GM18502 (cell line): ENCODE data around the gene GPR15LG.

Source experiments
- ATAC-seq: cut with Tn5 transposase; IDR thresholded peaks from one replicate; pipeline ENCODE4 v1.9.1; 2021; ENCODE audit warnings: mild to moderate bottlenecking; ENCODE audit not compliant: unreplicated experiment, poor library complexity

The GPR15LG gene

DNA sequence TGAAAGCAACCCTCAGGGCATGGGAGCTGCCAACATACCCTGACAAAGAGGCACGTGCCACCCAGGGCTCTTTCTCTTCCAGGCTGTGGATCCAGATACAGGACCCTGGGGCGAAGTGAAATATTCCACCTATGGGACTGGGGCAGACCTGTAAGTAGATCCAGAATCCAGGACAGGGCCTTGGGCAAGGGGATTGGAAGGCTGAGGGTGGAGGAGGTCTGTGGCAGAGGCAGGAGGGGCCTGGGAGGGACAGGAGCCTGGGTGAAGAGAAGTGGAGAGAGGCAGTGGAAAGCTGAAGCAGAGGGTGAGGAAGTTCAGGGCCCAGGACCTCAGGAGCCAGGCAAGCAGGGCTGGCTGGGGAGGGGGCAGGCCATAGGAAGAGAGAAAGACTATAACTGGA is 38.0 kb downstream of the GPR15LG start:
- ATAC-seq: no peak

DNA sequence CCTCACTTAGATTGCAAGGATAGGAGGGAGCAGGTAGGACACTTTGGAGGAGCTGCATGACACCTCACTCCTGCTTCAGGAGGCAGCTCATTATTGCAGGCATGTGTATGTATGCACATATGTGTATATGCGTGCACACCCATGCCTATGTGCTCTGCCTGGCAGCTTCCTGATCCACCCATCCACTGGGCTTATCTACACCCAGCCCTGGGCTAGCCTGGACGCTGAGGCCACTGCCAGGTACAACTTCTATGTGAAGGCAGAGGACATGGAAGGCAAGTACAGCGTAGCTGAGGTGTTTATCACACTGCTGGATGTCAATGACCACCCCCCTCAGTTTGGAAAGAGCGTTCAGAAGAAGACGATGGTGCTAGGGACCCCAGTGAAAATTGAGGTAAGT is 38.4 kb downstream of the GPR15LG start:
- no peak for ATAC-seq

DNA sequence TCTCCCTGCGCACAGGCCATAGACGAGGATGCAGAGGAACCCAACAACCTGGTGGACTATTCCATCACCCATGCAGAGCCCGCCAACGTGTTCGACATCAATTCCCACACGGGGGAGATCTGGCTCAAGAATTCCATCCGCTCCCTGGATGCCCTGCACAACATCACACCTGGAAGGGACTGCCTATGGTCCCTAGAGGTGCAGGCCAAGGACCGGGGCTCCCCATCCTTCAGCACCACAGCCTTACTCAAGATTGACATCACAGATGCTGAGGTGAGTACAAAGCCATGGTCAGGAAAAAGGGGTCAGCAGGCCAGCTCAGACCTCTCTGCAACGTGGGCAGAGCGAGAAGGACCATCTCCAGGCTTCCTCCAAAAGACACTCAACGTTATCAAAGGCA is 39.5 kb downstream of the GPR15LG start:
- ATAC-seq: no peak

DNA sequence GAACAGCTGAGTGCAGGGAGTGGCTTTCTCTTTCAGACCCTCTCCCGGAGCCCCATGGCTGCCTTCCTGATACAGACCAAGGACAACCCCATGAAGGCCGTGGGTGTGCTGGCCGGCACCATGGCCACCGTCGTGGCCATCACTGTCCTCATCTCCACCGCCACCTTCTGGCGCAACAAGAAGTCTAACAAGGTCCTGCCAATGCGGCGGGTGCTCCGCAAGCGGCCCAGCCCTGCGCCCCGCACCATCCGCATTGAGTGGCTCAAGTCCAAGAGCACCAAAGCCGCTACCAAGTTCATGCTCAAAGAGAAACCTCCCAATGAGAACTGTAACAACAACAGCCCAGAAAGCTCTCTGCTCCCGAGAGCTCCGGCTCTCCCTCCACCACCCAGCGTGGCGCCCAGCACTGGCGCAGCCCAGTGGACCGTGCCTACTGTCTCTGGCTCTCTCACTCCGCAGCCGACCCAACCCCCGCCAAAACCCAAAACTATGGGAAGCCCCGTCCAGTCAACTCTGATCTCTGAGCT is 40.5 kb downstream of the GPR15LG start:
- ATAC-seq: peak; percentile 49

GRCh38 chr10:84214612-84215235 is 41.1 kb downstream of the GPR15LG start:
- ATAC-seq: peak; percentile 92

DNA sequence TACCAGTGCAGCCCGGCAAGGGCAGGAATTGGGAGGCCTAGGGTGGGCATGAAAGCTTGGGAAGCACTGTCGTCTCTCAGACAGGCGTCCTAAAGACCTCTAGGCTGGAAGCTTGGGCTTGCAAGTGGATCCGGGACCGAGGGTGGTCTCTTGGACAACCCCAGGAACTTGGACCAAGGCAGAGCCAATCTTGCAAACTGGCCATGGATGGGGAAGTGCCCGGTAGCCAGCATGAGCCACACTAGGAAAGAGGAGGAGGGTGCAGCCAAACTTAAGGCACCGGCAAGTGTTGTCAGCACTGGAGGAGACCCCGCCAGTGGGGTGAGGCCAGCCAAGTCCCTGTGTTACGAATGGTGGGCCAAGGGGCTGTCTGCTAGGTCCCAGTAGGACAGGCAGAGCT is 43.2 kb downstream of the GPR15LG start:
- no peak for ATAC-seq

- no peak for ATAC-seq
Observed at GRCh38 chr10:84217746-84218145, 44.1 kb downstream of the GPR15LG start.

DNA sequence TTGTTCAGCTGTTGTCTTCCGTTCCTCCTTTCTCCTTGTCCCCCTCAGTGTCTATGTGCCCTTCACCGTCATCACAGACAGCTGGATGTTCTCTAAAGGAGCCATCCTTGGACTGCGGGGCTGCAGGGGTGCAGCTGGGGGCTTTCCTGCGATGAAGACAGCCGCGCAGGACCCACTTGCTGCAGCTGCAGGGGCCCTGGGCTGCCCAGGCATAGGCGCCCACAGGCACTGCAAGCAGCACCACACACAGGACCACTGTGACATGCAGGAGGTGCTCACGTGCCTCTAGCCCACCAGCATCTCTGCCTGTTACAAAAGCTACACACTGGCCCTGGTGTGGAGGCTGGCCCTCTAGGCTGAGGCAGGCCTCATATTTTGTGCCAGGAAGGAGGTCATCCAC is 48.3 kb downstream of the GPR15LG start:
- no peak for ATAC-seq

DNA sequence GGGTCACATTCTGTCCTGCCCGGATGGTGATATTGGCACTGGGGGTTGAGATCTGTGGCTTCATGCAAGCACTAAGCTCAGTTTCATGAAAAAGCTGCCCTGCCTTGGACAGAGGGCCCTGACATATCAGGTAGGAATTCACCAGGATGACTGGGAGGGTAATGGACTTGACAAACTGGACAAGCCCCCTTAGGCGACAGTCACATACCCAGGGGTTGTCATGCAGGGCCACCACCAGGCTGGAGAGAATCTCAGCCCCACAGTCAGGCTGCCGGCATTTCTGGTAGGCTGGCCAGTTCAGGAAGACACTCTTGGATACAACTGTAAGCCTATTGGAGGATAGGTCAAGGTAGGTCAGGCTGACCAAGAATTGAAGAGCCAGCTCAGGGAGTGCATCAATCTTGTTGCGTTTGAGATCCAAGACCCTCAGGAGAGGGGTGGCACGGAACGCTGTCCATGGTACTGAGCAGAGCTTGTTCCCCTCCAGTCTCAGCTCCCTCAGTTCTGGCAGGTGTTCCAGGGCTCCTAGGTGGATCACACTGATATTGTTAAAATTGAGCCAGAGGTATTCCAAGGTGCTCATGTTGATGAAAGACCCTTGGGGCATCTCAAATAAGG is 50.9 kb downstream of the GPR15LG start:
- ATAC-seq: no peak

DNA sequence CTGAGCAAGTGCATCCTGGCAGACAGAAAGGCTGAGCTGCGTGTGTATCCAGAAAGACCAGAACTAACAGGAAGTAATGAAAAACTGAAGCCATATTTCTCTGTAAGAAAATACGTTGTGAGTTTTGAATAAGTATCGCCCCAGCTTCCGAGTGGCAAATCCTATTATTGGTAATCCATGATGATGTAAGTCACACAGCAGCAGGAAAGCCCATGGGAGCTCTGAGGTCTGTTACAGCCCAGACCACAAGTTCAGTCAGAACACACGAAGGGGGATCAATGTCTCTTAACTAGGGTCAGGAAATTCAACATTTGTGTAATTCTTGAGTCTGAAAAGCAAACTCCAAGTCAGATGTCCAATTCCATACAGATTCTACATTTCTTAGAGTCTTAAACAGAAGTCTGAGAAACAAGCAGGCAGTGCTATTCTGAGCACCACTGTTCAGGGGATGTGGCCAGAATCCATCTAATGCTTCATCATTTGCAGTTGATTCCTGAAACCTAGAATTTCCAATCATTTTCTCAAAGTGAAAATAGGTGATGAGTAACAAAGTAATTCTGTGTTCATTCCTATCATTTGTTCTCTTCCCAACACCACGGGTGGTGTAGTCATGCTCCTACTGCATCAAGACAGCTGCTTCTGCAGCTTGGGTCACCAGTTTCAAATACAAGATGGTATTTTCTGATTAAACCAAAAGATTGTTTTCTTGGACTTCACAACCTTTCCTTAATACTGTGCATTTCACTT is 52.0 kb downstream of the GPR15LG start, which contains the start of gene LRIT2:
TSS of gene LRIT2 (minus strand) at position 118 of the 747 bp plus-strand sequence. CDS start at position 94, 24 bp downstream.
- no peak for ATAC-seq

DNA sequence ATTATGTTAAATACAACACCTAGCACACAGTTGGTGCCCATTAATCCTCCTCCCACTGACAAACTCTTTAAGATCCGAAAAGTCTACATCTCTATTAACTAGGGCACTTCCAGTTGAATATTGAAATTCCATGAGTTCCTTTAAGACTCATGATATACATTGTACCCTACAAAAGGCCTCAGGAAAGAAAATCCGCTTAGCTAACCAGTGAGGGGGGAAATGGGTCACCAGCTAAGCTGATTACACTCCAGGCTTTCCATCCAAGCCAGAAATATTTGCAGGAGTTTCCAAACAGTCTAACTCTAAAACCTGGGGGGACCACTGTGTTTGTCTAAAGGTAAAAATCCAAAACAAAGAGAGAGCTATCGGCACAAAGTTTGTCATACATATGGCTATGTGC is 53.0 kb downstream of the GPR15LG start:
- no peak for ATAC-seq

- no peak for ATAC-seq
Observed at GRCh38 chr10:84227810-84228209, 54.2 kb downstream of the GPR15LG start.

DNA sequence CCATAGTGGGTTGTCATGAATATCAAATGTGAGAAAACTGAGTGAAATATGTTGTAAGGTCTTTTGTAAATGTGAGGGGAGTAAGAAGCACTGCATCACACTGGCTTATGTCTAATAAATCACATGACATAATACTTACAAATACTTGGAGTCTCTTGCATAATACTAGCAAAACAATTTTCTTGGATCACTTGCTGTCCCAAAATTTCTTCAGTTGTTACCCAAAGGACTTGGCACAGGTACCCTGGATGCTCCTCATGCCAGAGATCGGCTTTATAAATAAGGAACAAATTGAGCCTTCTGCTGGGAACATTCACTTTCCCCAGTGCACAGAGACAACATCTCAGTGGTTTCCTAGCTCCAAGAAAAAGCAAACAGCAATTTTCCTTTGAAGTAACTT is 56.8 kb downstream of the GPR15LG start:
- no peak for ATAC-seq

- ATAC-seq: no peak
Observed at GRCh38 chr10:84232376-84232775, 58.8 kb downstream of the GPR15LG start.

- no peak for ATAC-seq
Observed at GRCh38 chr10:84233940-84234339, 60.3 kb downstream of the GPR15LG start.

DNA sequence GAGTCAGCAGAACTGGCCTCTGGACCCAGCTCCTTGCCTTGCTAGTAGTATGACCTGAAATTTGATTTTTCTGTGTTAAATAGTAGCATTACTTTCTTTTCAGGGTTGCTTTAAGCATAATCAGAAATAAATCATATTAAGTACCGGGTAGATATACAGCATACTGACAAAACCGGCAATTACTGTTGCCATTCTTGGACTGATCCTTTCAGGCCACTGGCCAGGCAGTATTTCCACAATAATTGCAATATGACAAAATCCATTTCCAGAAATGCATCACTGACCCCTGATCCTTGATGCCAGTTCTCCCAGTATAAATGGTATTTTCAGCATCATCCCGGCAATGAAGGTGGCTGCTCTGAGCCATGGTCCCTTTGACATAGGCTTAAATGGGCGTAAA is 60.9 kb downstream of the GPR15LG start:
- ATAC-seq: no peak
